ENCODE data around the gene PRSS36.
"Not testable (repeated sequence)": the region's sequence is repeated elsewhere in the genome, so short reads cannot be mapped to it uniquely, and the experiment has no call there.

The PRSS36 gene

DNA sequence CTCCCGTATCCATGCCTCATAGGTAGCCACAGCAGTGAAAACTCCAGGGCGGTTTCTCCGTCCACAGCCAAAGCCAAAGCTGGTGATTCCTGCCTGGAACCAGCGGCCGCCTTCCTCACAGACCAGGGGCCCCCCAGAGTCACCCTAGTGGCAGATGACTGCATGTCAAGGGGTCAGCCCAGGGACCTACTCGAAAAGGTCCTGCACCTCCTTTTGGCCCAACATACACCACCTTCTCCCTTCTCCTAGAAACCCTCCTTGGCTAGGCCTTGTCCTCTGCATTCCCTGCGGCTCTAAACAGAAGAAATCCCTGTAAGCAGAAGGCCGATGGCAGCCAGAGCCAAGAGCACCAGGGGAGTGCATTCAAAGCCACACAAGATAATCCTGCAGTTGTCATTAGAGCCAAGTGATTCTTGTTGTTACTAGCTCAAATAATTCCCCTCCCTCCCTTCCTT is 6.1 kb downstream of the PRSS36 start:
- no peak overlapping the region for H3K27ac ChIP-seq
- TF ChIP-seq, protein P1, sequence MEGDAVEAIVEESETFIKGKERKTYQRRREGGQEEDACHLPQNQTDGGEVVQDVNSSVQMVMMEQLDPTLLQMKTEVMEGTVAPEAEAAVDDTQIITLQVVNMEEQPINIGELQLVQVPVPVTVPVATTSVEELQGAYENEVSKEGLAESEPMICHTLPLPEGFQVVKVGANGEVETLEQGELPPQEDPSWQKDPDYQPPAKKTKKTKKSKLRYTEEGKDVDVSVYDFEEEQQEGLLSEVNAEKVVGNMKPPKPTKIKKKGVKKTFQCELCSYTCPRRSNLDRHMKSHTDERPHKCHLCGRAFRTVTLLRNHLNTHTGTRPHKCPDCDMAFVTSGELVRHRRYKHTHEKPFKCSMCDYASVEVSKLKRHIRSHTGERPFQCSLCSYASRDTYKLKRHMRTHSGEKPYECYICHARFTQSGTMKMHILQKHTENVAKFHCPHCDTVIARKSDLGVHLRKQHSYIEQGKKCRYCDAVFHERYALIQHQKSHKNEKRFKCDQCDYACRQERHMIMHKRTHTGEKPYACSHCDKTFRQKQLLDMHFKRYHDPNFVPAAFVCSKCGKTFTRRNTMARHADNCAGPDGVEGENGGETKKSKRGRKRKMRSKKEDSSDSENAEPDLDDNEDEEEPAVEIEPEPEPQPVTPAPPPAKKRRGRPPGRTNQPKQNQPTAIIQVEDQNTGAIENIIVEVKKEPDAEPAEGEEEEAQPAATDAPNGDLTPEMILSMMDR (conservative IDR thresholded peaks at IDR 0.05), result no peak
- no peak for TF ChIP-seq ZFX (IDR thresholded peaks at IDR 0.05)

- no peak for TF ChIP-seq ZFX (IDR thresholded peaks at IDR 0.05)
- TF ChIP-seq, protein P1 (conservative IDR thresholded peaks at IDR 0.05), result no peak
- H3K27ac ChIP-seq, result peak overlapping the region; percentile 87
Observed at GRCh38 chr16:31143011-31143693, 6.7 kb downstream of the PRSS36 start.

DNA sequence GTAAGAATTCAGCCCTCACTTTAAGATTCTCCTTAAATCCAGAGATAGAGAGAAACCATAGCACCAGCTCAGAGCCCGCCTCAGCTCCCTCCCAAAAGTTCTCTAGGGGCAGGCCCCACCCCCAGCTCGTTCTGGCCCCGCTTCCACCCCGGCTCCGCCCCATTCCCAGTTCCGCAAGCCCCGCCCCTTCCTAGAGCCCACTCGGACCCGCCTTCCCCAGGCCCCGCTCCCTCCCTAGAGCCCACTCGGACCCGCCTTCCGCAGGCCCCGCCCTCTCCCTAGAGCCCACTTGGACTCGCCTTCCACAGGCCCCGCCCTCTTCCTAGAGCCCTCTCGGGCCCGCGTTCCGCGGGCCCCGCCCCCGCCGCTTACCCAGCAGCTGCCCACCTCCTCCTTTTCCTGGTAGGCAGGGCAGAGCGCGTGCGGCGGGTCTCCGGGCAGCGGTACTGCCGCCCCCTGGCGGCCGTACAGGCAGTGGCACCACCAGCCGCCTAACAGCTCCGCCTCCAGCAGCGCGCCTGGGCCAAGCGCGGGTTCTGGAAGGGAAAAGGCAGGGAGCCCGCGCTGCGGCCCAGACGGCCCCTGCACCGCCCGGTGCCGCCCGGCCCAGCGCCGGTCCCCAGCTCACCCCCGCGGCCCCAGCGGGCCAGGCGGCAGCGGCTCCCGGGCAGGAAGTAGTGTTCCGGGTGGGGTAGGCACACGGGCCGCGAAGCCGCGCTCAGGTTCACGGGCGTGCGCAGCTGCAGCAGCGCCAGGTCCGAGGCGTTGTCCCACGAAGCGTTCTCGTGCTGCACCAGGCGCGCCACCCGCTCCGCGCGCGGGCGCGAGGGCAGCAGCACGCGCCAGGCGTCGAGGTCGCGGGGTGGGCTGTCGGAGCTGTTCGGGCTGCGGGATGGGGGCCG is 7.5 kb downstream of the PRSS36 start:
- TF ChIP-seq, protein P1 (conservative IDR thresholded peaks at IDR 0.05), result peak; percentile 98
- peak; percentile 82; the same call in 1 of the 2 replicates for TF ChIP-seq ZFX (IDR thresholded peaks at IDR 0.05)
- peak overlapping the region; percentile 87 for H3K27ac ChIP-seq

- H3K27ac ChIP-seq, result peak overlapping the region; percentile 87
- TF ChIP-seq, protein P1 (conservative IDR thresholded peaks at IDR 0.05), result no peak
- TF ChIP-seq ZFX (IDR thresholded peaks at IDR 0.05), result no peak
Observed at GRCh38 chr16:31141489-31142108, 8.3 kb downstream of the PRSS36 start.

GRCh38 chr16:31141071-31141469 is 8.8 kb downstream of the PRSS36 start:
- peak overlapping the region; percentile 87 for H3K27ac ChIP-seq

GRCh38 chr16:31138621-31139578 is 11.0 kb downstream of the PRSS36 start:
- no peak overlapping the region for H3K27ac ChIP-seq
- TF ChIP-seq ZFX (IDR thresholded peaks at IDR 0.05), result no peak
- TF ChIP-seq, protein P1 (conservative IDR thresholded peaks at IDR 0.05), result no peak

- not testable (repeated sequence) for H3K27ac ChIP-seq
Observed at GRCh38 chr16:31136822-31137499, 12.9 kb downstream of the PRSS36 start.
